Forelimb muscle (tissue), 1 donor: ENCODE measurements around the gene NOL4L. TPM values are rescaled to one million over a fixed set of nuclear protein-coding genes. Genes with fewer than 3 reads are reported as not detected.

Experiments used
- DNase-seq: peaks from one replicate; pipeline ENCODE4 v3.0.0-alpha.2; 2013; ENCODE audit warnings: low read depth
- polyA plus RNA-seq: library from polyadenylated mRNA; unstranded; fragments of 120-200 nt; gene quantifications from one replicate; pipeline ENCODE4 v1.2.1, GENCODE V29; 2013; ENCODE audit not compliant: insufficient read length

NOL4L gene
- polyA plus RNA-seq, 1 donor = 14.8 TPM

- DNase-seq = no peak
Measured at GRCh38 chr20:32526125-32526524, 59.0 kb downstream of the NOL4L start.

GRCh38 chr20:32524829-32525501 is 60.2 kb downstream of the NOL4L start:
- no peak for DNase-seq

DNA sequence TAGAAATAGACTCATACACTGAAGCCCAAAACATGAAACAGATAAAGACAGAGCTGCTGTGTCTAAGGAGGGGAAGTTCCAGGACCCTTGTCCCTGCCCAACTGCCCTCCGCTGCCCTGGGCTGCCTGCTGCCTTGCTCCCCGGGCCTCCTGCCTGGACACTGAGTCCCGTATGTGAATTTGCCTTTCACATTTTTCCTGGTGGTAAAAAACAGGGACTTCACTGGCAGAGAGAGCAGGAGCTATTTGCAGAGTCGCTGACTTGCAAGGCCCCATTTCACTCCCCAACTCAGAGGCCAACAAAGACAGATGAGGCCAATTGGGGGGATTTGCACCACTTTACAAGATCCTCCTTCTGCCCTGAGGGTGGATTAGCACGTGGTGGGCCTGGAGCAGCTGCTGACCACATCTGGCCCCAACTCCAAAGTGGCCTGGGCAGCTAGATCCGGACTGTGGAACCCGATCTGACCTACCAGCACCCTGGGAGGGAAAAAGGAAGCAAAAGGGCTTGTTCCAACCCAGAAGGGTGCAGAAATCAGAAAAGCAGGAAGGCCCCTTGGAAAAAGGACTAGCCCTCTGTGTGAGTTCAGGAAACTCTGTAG is 61.4 kb downstream of the NOL4L start:
- DNase-seq = no peak

- no peak for DNase-seq
Measured at GRCh38 chr20:32522776-32523612, 62.1 kb downstream of the NOL4L start.

- no peak for DNase-seq
Measured at GRCh38 chr20:32522526-32522775, 62.7 kb downstream of the NOL4L start.

GRCh38 chr20:32521780-32522525 is 63.2 kb downstream of the NOL4L start:
- DNase-seq = peak; percentile 39

DNA sequence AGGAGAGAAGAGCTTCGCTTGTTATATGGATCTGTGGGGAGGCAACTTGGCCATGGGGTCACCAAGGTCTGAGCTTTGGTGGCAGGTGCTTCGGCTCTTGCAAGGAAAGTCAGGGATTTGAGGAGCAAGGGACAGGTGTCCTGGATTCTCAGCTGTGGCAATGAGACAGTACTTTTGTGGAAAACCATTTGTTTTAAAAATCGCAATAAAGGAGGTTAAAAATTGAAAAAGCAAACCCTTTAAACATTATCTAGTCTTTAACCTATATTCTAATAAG is 64.3 kb downstream of the NOL4L start:
- no peak for DNase-seq

GRCh38 chr20:32519381-32519730 is 65.8 kb downstream of the NOL4L start:
- no peak for DNase-seq

GRCh38 chr20:32518593-32519380 is 66.3 kb downstream of the NOL4L start:
- DNase-seq = no peak

GRCh38 chr20:32517914-32518592 is 67.1 kb downstream of the NOL4L start:
- DNase-seq = no peak

GRCh38 chr20:32517518-32517873 is 67.6 kb downstream of the NOL4L start:
- no peak for DNase-seq

- DNase-seq = no peak
Measured at GRCh38 chr20:32516583-32517517, 68.3 kb downstream of the NOL4L start.

DNA sequence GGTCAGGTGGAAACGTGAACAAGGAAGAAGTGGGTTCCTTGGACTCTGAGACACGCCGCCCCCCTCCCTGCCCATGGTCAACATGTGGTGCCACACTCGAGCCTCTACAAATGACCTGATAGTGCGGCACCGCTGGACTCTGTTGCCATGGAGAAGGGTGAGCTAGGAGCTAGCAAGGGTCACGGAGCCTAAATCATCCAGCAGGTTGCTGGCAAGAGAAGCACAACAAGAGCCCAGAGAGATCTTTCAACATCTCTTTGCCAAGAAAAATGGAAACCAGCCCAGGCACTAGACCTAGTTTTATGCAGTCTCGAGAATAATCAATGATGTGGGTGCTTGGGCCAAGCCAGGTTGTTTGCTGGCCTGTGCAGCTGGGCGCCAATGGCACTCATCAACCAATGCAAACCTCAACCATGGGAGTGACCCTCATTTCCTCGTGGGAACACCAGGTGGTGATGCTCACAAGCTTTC is 69.5 kb downstream of the NOL4L start:
- no peak for DNase-seq

DNA sequence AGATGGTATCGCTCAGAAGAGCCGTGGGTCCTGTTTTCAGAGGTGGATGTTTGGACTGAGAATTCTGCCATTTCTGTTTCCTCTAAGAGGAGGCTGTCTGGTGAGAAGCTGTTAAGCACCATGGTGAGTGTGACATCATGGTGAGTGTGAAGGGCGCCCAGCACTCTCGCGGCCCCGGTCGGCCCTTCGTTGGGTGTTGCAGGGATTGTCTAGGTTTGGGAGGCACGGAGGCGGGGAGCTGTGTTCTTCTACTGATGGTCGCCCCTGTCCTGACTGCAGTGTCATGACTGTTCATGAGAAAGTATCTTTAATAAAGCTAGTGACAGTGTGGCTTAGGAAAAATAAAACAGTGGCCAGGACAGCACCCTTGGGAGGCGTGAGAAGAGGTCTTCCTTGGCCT is 70.4 kb downstream of the NOL4L start:
- DNase-seq = no peak

DNA sequence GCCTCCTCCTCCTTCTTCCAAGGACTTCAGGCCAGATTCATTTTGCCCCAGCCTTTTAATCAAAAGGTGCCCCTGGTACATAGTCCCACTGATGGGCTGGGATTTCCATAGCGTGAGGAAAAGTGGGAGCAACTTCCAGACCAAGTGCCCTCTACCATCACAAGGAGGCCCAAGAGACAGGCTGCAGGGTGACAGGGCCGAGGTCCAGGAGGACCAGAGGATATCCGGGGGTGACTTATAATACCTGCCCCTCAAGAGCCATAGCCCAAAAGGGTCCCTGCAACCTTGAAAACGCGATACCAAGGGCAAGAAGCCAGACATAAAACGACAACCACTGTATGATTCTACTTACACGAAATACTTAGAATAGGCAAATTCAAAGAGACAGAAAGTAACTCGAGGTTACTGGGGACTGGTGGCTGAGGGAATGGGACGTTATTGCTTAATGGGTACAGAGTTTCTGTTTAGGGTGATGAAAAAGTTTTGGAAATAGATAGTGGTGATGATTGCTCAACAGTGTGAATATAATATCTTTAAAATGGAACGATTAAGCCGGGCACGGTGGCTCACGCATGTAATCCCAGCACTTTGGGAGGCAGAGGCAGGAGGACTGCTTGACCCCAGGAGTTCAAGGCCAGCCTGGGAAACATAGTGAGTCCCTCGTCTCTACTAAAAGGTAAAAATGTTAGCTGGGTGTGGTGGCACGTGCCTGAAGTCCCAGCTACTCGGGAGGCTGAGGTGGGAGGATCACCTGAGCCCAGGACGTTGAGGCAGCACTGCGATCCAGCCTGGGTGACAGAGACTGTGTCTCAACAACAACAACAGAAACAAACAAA is 71.9 kb downstream of the NOL4L start:
- DNase-seq = no peak

DNA sequence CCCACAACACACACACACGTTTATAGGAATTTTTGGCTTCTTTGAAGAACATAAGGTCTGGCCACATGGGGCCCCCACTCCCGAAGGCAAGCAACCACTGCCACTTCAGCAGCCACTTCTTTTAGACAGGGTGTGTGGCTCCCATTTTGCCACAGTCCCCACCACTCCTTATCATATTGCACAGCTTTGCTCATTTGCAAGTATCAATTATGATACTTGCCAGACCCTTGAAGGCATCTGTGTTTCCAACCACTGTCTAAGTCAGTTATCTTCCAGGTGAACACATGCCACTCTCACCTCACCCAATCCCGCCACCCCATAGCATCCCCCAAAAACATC is 73.1 kb downstream of the NOL4L start:
- no peak for DNase-seq

DNA sequence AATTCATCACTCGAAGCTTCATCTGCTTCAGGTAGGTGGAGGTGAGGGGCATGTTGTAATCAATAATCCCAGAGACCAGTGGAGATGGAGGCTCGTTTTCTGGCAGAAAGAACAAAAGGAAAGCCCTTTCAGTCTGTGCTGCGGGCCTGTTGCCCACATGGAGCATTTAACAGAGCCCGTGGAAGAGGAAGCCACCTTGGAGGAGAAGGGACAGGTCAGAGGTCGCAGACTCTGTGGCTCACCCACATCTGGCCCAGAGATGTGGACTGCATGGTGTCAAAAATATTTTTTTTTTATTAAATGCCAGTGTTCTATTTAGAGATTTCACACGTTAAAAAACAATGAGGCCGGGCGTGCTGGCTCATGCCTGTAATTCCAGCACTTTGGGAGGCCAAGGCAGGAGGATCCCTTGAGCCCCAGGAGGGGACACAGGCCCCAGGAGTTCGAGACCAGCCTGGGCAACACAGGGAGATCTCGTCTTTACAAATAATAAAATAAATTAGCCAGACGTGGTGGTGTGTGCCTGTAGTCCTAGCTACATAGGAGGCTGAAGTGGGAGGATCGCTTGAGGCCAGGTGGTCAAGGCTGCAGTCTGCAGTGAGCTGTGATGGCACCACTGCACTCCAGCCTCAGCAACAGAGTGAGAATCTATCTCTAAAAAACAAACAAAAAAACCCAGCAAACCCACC is 73.6 kb downstream of the NOL4L start:
- DNase-seq = no peak

- no peak for DNase-seq
Measured at GRCh38 chr20:32510601-32511357, 74.4 kb downstream of the NOL4L start.
